ENCODE results near the gene ZKSCAN7.

DNA sequence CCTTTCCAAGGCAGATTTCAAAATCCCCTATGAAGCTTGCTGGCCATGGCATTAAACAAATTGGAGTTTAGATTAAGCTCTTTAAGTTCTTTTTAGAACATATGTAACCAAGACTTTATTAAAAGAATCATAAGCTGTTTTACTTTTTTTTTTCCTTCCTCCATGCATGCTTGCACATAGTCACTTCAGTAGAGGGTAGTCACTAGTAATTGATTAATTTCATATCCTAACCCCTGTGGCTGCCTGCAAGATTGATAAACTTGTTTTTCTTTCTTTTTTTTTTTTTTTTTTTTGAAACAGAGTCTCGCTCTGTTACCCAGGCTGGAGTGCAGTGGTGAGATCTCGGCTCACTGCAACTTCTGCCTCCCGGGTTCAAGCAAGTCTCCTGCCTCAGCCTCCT lies 33.3 kb upstream of the ZKSCAN7 start:
- TF ChIP-seq POLR2A (IDR thresholded peaks at IDR 0.05; ENCODE audit: low read depth, low read length) (no peak), POLR2AphosphoS5 (IDR thresholded peaks at IDR 0.05; ENCODE audit: low read depth, low read length) (no peak), POU2F2 (IDR thresholded peaks at IDR 0.05; ENCODE audit: low read depth, low read length) (no peak), TAF1 (IDR thresholded peaks at IDR 0.05; ENCODE audit: low read depth, low read length) (no peak), SPI1 (IDR thresholded peaks at IDR 0.05; ENCODE audit: low read depth, low read length) (no peak), PAX5 (IDR thresholded peaks at IDR 0.05; ENCODE audit: insufficient read depth, low read length, severe bottlenecking) (no peak)
